ENCODE measurements around the gene PTPN18. TPM values are rescaled to one million over a fixed set of nuclear protein-coding genes. Genes with fewer than 3 reads are reported as not detected.

The PTPN18 gene
- total and polyA plus RNA-seq, 2 donors (not counting 3 experiments of a cell fraction or from before 2014, with no cell fraction given): 39.4 to 39.6 TPM

DNA sequence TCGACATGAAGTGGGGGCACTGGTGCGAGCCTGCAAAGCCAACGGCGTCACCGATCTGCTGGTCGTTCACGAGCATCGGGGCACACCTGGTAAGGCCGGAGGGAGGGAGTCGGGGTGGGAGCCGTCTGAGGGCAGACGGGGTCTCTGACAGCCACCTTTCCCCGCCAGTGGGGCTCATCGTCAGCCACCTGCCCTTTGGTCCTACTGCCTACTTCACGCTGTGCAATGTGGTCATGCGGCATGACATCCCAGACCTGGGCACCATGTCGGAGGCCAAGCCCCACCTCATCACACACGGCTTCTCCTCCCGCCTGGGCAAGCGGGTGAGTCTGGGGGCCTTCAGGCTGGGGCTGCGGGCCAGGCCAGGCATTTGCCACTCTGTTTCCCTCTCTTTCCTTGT, 10.2 kb upstream of the PTPN18 start:
- Histone ChIP-seq H3K4me3 (replicated peaks in 1 of 3; ENCODE audit: insufficient read depth in 1 of 3, low read depth in 1 of 3, low read length in 3 of 3) (no peak overlapping the region), H3K4me1 (ENCODE audit: control insufficient read depth, extremely low read depth, insufficient read depth, low read length) (peaks cover 5% of the 10 kb centered on the region), H3K27me3 (ENCODE audit: control insufficient read depth in 2 of 2, insufficient read depth in 2 of 2, low read length in 2 of 2) (no peaks in the 10 kb centered on the region), H3K27ac (ENCODE audit: insufficient read depth, low read depth, low read length) (no peak overlapping the region), H3K9ac (replicated peaks; ENCODE audit: extremely low read depth, insufficient read depth, low read length) (no peak overlapping the region), H3K9me3 (replicated peaks; ENCODE audit: control insufficient read depth, insufficient read depth, low read length) (no peaks in the 10 kb centered on the region), H3K79me2 (ENCODE audit: control insufficient read depth, insufficient read depth, low read length) (peaks cover 14% of the 10 kb centered on the region), H2AFZ (ENCODE audit: low read depth, low read length) (no peak overlapping the region), H4K20me1 (replicated peaks; ENCODE audit: control insufficient read depth, extremely low read depth, insufficient read depth, low read length) (no peaks in the 10 kb centered on the region), H3K36me3 (ENCODE audit: control insufficient read depth in 2 of 2, extremely low read depth in 1 of 2, insufficient read depth in 2 of 2, low read length in 2 of 2) (peaks cover 12 to 22% of the 10 kb centered on the region in 2 experiments), H3K4me2 (ENCODE audit: insufficient read depth, low read length) (no peak overlapping the region), H3K9me1 (replicated peaks; ENCODE audit: control insufficient read depth, extremely low read depth, insufficient read depth, low read length) (no peaks in the 10 kb centered on the region)
- TF ChIP-seq EZH2 (IDR thresholded peaks at IDR 0.05; ENCODE audit: borderline replicate concordance, low read depth, low read length, severe bottlenecking): no peak
- no peak for TF ChIP-seq FOS (IDR thresholded peaks at IDR 0.05; ENCODE audit: borderline replicate concordance, insufficient read depth, low read length)
- no peak for TF ChIP-seq POLR2A (IDR thresholded peaks at IDR 0.05; ENCODE audit: low read depth, low read length)
- TF ChIP-seq, protein P1, sequence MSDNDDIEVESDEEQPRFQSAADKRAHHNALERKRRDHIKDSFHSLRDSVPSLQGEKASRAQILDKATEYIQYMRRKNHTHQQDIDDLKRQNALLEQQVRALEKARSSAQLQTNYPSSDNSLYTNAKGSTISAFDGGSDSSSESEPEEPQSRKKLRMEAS (IDR thresholded peaks at IDR 0.05; ENCODE audit: insufficient read depth, insufficient read length): no peak
- no peak for TF ChIP-seq JUN (IDR thresholded peaks at IDR 0.05; ENCODE audit: borderline replicate concordance, insufficient read depth, insufficient read length, low read depth)
- no peak for TF ChIP-seq POLR2AphosphoS5 (IDR thresholded peaks at IDR 0.05; ENCODE audit: insufficient read depth, low read depth, low read length)
- no peak for TF ChIP-seq MYC (IDR thresholded peaks at IDR 0.05; ENCODE audit: low read depth, low read length)
- TF ChIP-seq, protein P2, sequence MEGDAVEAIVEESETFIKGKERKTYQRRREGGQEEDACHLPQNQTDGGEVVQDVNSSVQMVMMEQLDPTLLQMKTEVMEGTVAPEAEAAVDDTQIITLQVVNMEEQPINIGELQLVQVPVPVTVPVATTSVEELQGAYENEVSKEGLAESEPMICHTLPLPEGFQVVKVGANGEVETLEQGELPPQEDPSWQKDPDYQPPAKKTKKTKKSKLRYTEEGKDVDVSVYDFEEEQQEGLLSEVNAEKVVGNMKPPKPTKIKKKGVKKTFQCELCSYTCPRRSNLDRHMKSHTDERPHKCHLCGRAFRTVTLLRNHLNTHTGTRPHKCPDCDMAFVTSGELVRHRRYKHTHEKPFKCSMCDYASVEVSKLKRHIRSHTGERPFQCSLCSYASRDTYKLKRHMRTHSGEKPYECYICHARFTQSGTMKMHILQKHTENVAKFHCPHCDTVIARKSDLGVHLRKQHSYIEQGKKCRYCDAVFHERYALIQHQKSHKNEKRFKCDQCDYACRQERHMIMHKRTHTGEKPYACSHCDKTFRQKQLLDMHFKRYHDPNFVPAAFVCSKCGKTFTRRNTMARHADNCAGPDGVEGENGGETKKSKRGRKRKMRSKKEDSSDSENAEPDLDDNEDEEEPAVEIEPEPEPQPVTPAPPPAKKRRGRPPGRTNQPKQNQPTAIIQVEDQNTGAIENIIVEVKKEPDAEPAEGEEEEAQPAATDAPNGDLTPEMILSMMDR (IDR thresholded peaks at IDR 0.05; ENCODE audit: extremely low read depth in 1 of 2, insufficient read depth in 1 of 2, low read depth in 1 of 2, low read length in 2 of 2): no peak
- TF ChIP-seq GATA2 (IDR thresholded peaks at IDR 0.05; ENCODE audit: insufficient read depth, insufficient read length, low read depth, low read length): no peak
- dilution Hi-C loops (cut with MboI; ENCODE audit: extremely low pct_ligation_motif_present, low sequenced_read_pairs) (no loop called here), intact Hi-C loops (cut with micrococcal nuclease) (loop anchor here (10.0 kb wide), 1 partner anchor 749 kb away; the partner anchor contains the start of gene FAM168B)
- no TSS peak for BruUV-seq (replicated peaks)
- CTCF ChIA-PET: no interaction called here
- FAIRE-seq: no peak
- POLR2A ChIA-PET: interaction anchor here (0.6 kb wide), 1 partner anchor 9 kb away, joined by 5 read pairs; no protein-coding TSS in a partner anchor
- no peak for DNase-seq (ENCODE audit: low read depth, low spot score)
